ENCODE data around the gene RUSC2. TPM values are rescaled to one million over a fixed set of nuclear protein-coding genes. Genes with fewer than 3 reads are reported as not detected.

RUSC2 gene
- total RNA-seq, 1 experiment from 2014 or later: 11.6 TPM

DNA sequence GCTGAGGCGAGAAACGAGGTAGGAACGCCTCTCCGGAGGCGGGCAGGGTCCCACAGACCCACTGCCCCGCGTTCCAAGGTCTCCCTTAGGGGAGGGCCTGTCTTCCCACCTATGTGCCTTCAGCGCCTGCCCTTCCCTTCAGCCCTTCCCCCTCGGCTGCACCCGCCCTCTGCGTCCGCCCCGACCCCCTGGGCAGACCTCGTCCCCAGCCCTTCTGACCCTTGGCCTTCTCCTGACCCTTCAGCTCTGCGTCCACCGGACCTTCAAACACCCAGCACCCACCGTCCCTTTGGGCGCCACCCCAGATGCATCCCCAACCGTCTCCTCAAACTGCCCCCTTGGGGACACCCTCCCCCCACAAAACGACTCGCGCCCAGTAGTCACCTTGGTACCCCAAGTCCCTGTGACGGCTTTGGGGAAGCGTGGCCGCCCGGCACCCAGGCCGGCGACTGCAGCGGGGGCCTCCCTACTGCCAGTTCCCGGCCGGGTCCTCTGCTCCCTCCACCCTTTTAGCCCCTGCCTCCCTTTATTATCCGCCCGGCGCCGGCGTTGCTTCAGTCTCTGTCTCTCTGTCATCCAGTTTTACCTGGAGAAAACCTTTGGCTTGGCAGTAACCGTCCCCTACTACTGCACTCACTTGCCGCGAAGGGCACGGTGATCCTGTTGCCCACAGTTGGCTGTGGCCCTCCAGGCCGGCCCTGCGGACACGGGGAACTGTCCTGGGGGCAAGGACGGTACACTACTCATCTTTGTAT lies 421 bp downstream of the RUSC2 start:
- ChIA-PET CTCF (interaction anchor here (0.7 to 1.4 kb wide), 3 partner anchors 11 to 375 kb away, joined by 3 to 17 read pairs (median 4); partner anchors contain the start of gene ATOSB), POLR2A (interaction anchor here (0.8 to 1.4 kb wide), 4 partner anchors 11 to 63 kb away, joined by 3 to 7 read pairs (median 4); no protein-coding TSS in a partner anchor), RAD21 (ENCODE audit: low non-redundant PET in 1 of 2, low total read pairs in 2 of 2, uncharacterized antibody in 2 of 2, unreplicated experiment in 2 of 2) (interaction anchor here (1.0 to 1.4 kb wide), 2 partner anchors 63 to 64 kb away, joined by 5 read pairs; no protein-coding TSS in a partner anchor)
- peak overlapping the region; percentile 81 for H3K9ac ChIP-seq (ENCODE audit: low read length)
- no peak for TF ChIP-seq EZH2 (IDR thresholded peaks at IDR 0.05)
- TF ChIP-seq JUND (IDR thresholded peaks at IDR 0.05): no peak
- TF ChIP-seq POLR2A (IDR thresholded peaks at IDR 0.05; ENCODE audit: borderline replicate concordance, extremely low read depth, insufficient read depth, insufficient read length): no peak
- TF ChIP-seq ZNF274 (IDR thresholded peaks at IDR 0.05; ENCODE audit: low read depth, low read length): no peak
- TF ChIP-seq, protein P1, sequence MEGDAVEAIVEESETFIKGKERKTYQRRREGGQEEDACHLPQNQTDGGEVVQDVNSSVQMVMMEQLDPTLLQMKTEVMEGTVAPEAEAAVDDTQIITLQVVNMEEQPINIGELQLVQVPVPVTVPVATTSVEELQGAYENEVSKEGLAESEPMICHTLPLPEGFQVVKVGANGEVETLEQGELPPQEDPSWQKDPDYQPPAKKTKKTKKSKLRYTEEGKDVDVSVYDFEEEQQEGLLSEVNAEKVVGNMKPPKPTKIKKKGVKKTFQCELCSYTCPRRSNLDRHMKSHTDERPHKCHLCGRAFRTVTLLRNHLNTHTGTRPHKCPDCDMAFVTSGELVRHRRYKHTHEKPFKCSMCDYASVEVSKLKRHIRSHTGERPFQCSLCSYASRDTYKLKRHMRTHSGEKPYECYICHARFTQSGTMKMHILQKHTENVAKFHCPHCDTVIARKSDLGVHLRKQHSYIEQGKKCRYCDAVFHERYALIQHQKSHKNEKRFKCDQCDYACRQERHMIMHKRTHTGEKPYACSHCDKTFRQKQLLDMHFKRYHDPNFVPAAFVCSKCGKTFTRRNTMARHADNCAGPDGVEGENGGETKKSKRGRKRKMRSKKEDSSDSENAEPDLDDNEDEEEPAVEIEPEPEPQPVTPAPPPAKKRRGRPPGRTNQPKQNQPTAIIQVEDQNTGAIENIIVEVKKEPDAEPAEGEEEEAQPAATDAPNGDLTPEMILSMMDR (IDR thresholded peaks at IDR 0.05 in 2 of 3, conservative IDR thresholded peaks at IDR 0.05 in 1 of 3; ENCODE audit: borderline replicate concordance in 1 of 3, insufficient read depth in 1 of 3, low read depth in 2 of 3, low read length in 2 of 3): peak in 1 of 3 experiments; percentile 23; a peak in 1 of 6 replicates
- TF ChIP-seq, protein P2, sequence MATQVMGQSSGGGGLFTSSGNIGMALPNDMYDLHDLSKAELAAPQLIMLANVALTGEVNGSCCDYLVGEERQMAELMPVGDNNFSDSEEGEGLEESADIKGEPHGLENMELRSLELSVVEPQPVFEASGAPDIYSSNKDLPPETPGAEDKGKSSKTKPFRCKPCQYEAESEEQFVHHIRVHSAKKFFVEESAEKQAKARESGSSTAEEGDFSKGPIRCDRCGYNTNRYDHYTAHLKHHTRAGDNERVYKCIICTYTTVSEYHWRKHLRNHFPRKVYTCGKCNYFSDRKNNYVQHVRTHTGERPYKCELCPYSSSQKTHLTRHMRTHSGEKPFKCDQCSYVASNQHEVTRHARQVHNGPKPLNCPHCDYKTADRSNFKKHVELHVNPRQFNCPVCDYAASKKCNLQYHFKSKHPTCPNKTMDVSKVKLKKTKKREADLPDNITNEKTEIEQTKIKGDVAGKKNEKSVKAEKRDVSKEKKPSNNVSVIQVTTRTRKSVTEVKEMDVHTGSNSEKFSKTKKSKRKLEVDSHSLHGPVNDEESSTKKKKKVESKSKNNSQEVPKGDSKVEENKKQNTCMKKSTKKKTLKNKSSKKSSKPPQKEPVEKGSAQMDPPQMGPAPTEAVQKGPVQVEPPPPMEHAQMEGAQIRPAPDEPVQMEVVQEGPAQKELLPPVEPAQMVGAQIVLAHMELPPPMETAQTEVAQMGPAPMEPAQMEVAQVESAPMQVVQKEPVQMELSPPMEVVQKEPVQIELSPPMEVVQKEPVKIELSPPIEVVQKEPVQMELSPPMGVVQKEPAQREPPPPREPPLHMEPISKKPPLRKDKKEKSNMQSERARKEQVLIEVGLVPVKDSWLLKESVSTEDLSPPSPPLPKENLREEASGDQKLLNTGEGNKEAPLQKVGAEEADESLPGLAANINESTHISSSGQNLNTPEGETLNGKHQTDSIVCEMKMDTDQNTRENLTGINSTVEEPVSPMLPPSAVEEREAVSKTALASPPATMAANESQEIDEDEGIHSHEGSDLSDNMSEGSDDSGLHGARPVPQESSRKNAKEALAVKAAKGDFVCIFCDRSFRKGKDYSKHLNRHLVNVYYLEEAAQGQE (IDR thresholded peaks at IDR 0.05; ENCODE audit: low read depth): no peak
- no peak for TF ChIP-seq CBX3 (IDR thresholded peaks at IDR 0.05; ENCODE audit: low read depth)
- no peak for TF ChIP-seq SRF (IDR thresholded peaks at IDR 0.05; ENCODE audit: low read depth)
- peak; percentile 3 for TF ChIP-seq TCF7L2 (IDR thresholded peaks at IDR 0.05; ENCODE audit: borderline replicate concordance, extremely low read depth, insufficient read depth, insufficient read length)
- no peak for TF ChIP-seq CEBPB (IDR thresholded peaks at IDR 0.05; ENCODE audit: low read depth)
- peak overlapping the region; percentile 60 to 68 for H3K4me3 ChIP-seq (replicated peaks in 1 of 2; ENCODE audit: low read depth in 1 of 2, low read length in 2 of 2)
- ATAC-seq (peak; percentile 58), DNase-seq (ENCODE audit: low read depth, low spot score) (no peak)
- H3K27me3 ChIP-seq (ENCODE audit: insufficient read depth, low read length): no peaks in the 10 kb centered on the region
- no peak overlapping the region for H2AFZ ChIP-seq (ENCODE audit: low read depth, low read length, poor library complexity, severe bottlenecking)
- peaks cover 25% of the 10 kb centered on the region for H3K79me2 ChIP-seq (ENCODE audit: insufficient read depth, low read length)
- H3K27ac ChIP-seq (ENCODE audit: low read depth, low read length): peak overlapping the region; percentile 70
- intact Hi-C loops (cut with micrococcal nuclease): no loop called here
- no peaks in the 10 kb centered on the region for H3K9me3 ChIP-seq (ENCODE audit: control insufficient read depth in 1 of 2, insufficient read depth in 1 of 2, low read depth in 1 of 2, low read length in 2 of 2)
- H3K36me3 ChIP-seq (ENCODE audit: control insufficient read depth in 1 of 2, insufficient read depth in 2 of 2, low read length in 2 of 2): no peaks in the 10 kb centered on the region
- H4K20me1 ChIP-seq (ENCODE audit: insufficient read depth): no peaks in the 10 kb centered on the region
- peaks cover 23 to 38% of the 10 kb centered on the region in 2 experiments for H3K4me1 ChIP-seq (ENCODE audit: control insufficient read depth in 1 of 2, insufficient read depth in 2 of 2, low read length in 2 of 2)
- BruUV-seq (replicated peaks): no TSS peak
- H3K4me2 ChIP-seq (ENCODE audit: low read length): peak overlapping the region; percentile 82
- no peaks in the 10 kb centered on the region for H3K9me2 ChIP-seq (ENCODE audit: insufficient read depth)

Data from HCT116 (cell line).